HG02759 (cell line): ENCODE measurements around the gene EHBP1L1.

Source experiments
- ATAC-seq: cut with Tn5 transposase; IDR thresholded peaks from one replicate; pipeline ENCODE4 v1.9.1; 2021; ENCODE audit warnings: mild to moderate bottlenecking, moderate library complexity; ENCODE audit not compliant: unreplicated experiment

Gene EHBP1L1

GRCh38 chr11:65613091-65613928 lies 37.5 kb downstream of the EHBP1L1 start:
- no peak for ATAC-seq

- ATAC-seq: peak; percentile 73
Measured at GRCh38 chr11:65615229-65615949, 39.5 kb downstream of the EHBP1L1 start, which contains the start of gene PCNX3. TSS of gene PCNX3 (plus strand) at chr11:65615776. CDS start at chr11:65616312, 536 bp downstream.

GRCh38 chr11:65615950-65616574 lies 40.2 kb downstream of the EHBP1L1 start:
- peak; percentile 16 for ATAC-seq

GRCh38 chr11:65616575-65617001 lies 40.7 kb downstream of the EHBP1L1 start:
- ATAC-seq: no peak

GRCh38 chr11:65617136-65617850 lies 41.4 kb downstream of the EHBP1L1 start:
- no peak for ATAC-seq

- ATAC-seq: no peak
Measured at GRCh38 chr11:65617990-65618751, 42.3 kb downstream of the EHBP1L1 start.

GRCh38 chr11:65618763-65619162 lies 42.9 kb downstream of the EHBP1L1 start:
- ATAC-seq: no peak

- no peak for ATAC-seq
Measured at GRCh38 chr11:65619281-65619928, 43.6 kb downstream of the EHBP1L1 start.

GRCh38 chr11:65620666-65621065 lies 44.8 kb downstream of the EHBP1L1 start:
- no peak for ATAC-seq

GRCh38 chr11:65621460-65621859 lies 45.6 kb downstream of the EHBP1L1 start:
- ATAC-seq: no peak

GRCh38 chr11:65622011-65622410 lies 46.2 kb downstream of the EHBP1L1 start:
- no peak for ATAC-seq

GRCh38 chr11:65623177-65623576 lies 47.3 kb downstream of the EHBP1L1 start:
- ATAC-seq: no peak

- ATAC-seq: no peak
Measured at GRCh38 chr11:65623852-65624616, 48.2 kb downstream of the EHBP1L1 start.

- ATAC-seq: no peak
Measured at GRCh38 chr11:65624931-65625627, 49.2 kb downstream of the EHBP1L1 start.

GRCh38 chr11:65625628-65626342 lies 49.9 kb downstream of the EHBP1L1 start:
- ATAC-seq: no peak

- ATAC-seq: no peak
Measured at GRCh38 chr11:65627202-65627601, 51.3 kb downstream of the EHBP1L1 start.

GRCh38 chr11:65629579-65629978 lies 53.7 kb downstream of the EHBP1L1 start:
- no peak for ATAC-seq

GRCh38 chr11:65630215-65630614 lies 54.4 kb downstream of the EHBP1L1 start:
- ATAC-seq: no peak
